ENCODE results near the gene AMBP.

Gene AMBP

DNA sequence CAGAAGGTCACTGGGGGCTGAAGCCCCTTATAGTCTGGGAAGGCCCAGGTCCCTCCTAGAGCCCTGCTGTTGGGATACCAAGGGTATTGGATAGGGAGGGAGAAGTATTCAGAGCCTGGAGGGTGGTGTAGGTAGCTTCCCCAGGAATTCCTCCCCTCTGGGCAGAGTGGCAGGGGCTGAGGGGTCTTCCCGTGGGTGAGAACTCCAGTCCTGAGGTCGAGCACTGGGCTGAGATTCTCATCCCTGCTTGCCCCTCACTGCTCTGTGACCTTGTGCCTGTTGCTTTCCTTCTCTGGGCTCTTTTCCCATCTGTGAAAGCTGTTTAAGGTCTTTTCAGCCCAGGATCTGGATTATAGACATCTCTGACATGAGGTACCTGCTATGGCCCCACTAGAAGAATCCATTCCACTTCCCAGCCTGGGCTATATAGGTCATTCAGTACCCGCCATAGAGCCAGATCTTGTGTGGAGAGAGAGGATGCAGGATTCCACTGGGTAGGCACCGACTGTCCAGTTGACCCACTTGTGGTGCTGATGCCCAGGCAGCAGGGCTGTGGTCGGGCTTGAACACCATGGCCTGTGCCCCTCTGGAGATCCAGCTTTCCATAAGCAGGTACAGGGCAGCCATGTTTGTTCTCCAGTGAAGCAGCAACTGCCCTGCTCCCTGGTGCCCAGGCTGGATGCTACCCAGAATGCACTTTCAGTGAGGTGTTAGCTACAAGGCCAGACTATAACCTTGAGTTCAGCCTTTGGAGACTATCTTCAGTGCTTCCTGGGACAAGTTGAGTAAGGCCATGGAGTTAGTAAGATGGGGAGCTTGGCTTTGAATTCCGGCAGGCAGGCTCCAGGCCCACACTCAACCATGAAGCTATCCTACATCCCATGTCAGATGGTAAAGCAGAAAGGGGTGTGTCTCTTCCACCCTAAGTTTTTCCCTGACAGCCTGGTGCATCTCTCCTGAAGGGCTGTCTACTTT, 60.1 kb downstream of the AMBP start:
- H3K4me2 ChIP-seq (ENCODE audit: low read length) = no peak overlapping the region

DNA sequence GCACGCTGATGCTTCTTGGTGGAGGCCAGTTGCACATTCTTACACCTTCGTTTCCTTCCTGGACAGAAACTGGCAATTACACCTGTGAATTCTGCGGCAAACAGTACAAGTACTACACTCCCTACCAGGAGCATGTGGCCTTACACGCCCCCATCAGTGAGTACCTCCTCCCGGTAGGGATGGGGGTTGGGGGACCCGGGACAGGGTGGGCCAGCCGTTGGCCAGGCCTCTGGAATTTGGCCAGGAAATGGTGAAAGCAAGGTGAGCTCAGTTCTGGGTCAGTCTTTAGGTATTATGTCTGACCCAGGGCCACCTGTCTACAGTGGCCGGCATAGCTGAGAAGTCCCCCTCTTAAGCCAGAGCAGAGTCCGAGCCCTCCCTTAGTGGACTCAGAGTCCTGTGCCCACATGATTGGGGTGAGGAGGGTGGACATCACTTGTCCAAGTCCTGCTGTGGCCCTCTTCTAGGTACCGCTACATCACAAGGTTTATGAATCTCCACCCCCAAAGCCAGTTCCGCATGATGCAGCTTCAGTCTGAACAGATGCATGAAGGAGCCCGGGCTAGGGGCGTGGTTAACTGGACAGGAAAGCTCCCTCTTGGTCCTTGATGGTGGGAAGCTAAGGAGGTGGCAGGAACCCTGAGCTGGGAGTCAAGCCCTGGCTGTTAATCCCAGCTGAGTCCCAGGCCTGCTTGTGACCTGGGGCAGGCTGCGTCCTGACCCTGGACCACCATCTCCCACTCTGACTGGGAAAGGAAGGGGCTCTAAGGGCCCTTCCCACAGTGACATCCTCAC, 61.3 kb downstream of the AMBP start:
- no peaks in the 10 kb centered on the region for H3K36me3 ChIP-seq (replicated peaks; ENCODE audit: low read depth, low read length)
- H3K9me3 ChIP-seq (ENCODE audit: insufficient read depth, low read length) = no peaks in the 10 kb centered on the region
- no peak overlapping the region for H2AFZ ChIP-seq (ENCODE audit: low read depth, low read length)
- no peaks in the 10 kb centered on the region for H3K4me1 ChIP-seq (ENCODE audit: low read length)
- no peak overlapping the region for H3K27ac ChIP-seq (ENCODE audit: low read length)
- no peaks in the 10 kb centered on the region for H3K27me3 ChIP-seq (ENCODE audit: low read depth, low read length)
- H3K9ac ChIP-seq (ENCODE audit: low read length) = no peak overlapping the region
- no peak overlapping the region for H3K4me2 ChIP-seq (ENCODE audit: low read length)
- H3K79me2 ChIP-seq (ENCODE audit: low read length) = no peaks in the 10 kb centered on the region
- TF ChIP-seq, protein P1, sequence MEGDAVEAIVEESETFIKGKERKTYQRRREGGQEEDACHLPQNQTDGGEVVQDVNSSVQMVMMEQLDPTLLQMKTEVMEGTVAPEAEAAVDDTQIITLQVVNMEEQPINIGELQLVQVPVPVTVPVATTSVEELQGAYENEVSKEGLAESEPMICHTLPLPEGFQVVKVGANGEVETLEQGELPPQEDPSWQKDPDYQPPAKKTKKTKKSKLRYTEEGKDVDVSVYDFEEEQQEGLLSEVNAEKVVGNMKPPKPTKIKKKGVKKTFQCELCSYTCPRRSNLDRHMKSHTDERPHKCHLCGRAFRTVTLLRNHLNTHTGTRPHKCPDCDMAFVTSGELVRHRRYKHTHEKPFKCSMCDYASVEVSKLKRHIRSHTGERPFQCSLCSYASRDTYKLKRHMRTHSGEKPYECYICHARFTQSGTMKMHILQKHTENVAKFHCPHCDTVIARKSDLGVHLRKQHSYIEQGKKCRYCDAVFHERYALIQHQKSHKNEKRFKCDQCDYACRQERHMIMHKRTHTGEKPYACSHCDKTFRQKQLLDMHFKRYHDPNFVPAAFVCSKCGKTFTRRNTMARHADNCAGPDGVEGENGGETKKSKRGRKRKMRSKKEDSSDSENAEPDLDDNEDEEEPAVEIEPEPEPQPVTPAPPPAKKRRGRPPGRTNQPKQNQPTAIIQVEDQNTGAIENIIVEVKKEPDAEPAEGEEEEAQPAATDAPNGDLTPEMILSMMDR (IDR thresholded peaks at IDR 0.05; ENCODE audit: low read depth, low read length) = no peak
- no peak for TF ChIP-seq EZH2phosphoT487 (IDR thresholded peaks at IDR 0.05; ENCODE audit: low read depth)
- H3K4me3 ChIP-seq (ENCODE audit: low read length) = no peak overlapping the region
- H4K20me1 ChIP-seq (ENCODE audit: insufficient read depth, low read length) = no peaks in the 10 kb centered on the region

More for the DNA sequence above, 60.1 kb downstream of the AMBP start:
- Histone ChIP-seq H3K79me2 (ENCODE audit: low read length) (no peaks in the 10 kb centered on the region), H3K4me3 (ENCODE audit: low read length) (no peak overlapping the region), H3K36me3 (replicated peaks; ENCODE audit: low read depth, low read length) (no peaks in the 10 kb centered on the region), H3K9ac (ENCODE audit: low read length) (no peak overlapping the region), H3K9me3 (ENCODE audit: insufficient read depth, low read length) (no peaks in the 10 kb centered on the region), H3K27me3 (ENCODE audit: low read depth, low read length) (no peaks in the 10 kb centered on the region), H2AFZ (ENCODE audit: low read depth, low read length) (no peak overlapping the region), H3K27ac (ENCODE audit: low read length) (no peak overlapping the region), H3K4me1 (ENCODE audit: low read length) (no peaks in the 10 kb centered on the region), H4K20me1 (ENCODE audit: insufficient read depth, low read length) (no peaks in the 10 kb centered on the region)
- TF ChIP-seq EZH2phosphoT487 (IDR thresholded peaks at IDR 0.05; ENCODE audit: low read depth) = no peak
- TF ChIP-seq, protein P1 (IDR thresholded peaks at IDR 0.05; ENCODE audit: low read depth, low read length) = no peak

DNA sequence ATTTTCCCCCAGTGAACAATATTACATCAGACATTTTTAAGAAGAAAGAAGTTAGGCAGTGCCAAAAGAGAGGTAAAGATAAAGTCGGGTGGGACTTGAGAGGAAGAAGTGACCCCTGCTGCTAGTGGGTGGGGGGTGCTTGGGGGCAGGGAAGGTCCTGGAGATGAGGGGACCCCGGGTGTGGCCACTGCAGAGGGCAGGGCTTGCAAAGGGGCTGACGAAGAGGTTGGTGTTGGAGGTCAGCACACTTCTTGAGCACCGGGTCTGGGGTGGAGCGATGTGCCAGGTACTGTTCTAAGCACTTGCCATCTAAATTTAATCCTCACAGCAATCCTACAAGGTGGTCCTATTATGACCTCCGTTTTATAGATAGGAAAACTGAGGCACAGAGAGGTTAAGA, 62.0 kb downstream of the AMBP start:
- no peak overlapping the region for H2AFZ ChIP-seq (ENCODE audit: low read depth, low read length)

More for the DNA sequence above, 62.0 kb downstream of the AMBP start:
- Histone ChIP-seq H3K27me3 (ENCODE audit: low read depth, low read length) (no peaks in the 10 kb centered on the region), H3K79me2 (ENCODE audit: low read length) (no peaks in the 10 kb centered on the region), H3K9me3 (ENCODE audit: insufficient read depth, low read length) (no peaks in the 10 kb centered on the region), H4K20me1 (ENCODE audit: insufficient read depth, low read length) (no peaks in the 10 kb centered on the region), H3K4me3 (ENCODE audit: low read length) (no peak overlapping the region), H3K36me3 (replicated peaks; ENCODE audit: low read depth, low read length) (no peaks in the 10 kb centered on the region), H3K4me1 (ENCODE audit: low read length) (no peaks in the 10 kb centered on the region), H3K9ac (ENCODE audit: low read length) (no peak overlapping the region), H3K27ac (ENCODE audit: low read length) (no peak overlapping the region), H3K4me2 (ENCODE audit: low read length) (no peak overlapping the region)
- no peak for TF ChIP-seq EZH2phosphoT487 (IDR thresholded peaks at IDR 0.05; ENCODE audit: low read depth)
- TF ChIP-seq, protein P1 (IDR thresholded peaks at IDR 0.05; ENCODE audit: low read depth, low read length) = no peak
